ENCODE measurements around the gene GAB2. TPM values are rescaled to one million over a fixed set of nuclear protein-coding genes. Genes with fewer than 3 reads are reported as not detected.

Gene GAB2
- polyA plus RNA-seq, 1 experiment, result 8.7 TPM

- Histone ChIP-seq H3K27me3 (ENCODE audit: control insufficient read depth, insufficient read depth, low read length) (no peaks in the 10 kb centered on the region), H3K27ac (ENCODE audit: low read depth, low read length) (peak overlapping the region; percentile 66), H3K4me3 (ENCODE audit: low read depth, low read length) (no peak overlapping the region; the same call in 1 of the 2 replicates), H3K9me3 (ENCODE audit: control insufficient read depth, insufficient read depth, low read length) (no peaks in the 10 kb centered on the region)
- TF ChIP-seq, protein P1, sequence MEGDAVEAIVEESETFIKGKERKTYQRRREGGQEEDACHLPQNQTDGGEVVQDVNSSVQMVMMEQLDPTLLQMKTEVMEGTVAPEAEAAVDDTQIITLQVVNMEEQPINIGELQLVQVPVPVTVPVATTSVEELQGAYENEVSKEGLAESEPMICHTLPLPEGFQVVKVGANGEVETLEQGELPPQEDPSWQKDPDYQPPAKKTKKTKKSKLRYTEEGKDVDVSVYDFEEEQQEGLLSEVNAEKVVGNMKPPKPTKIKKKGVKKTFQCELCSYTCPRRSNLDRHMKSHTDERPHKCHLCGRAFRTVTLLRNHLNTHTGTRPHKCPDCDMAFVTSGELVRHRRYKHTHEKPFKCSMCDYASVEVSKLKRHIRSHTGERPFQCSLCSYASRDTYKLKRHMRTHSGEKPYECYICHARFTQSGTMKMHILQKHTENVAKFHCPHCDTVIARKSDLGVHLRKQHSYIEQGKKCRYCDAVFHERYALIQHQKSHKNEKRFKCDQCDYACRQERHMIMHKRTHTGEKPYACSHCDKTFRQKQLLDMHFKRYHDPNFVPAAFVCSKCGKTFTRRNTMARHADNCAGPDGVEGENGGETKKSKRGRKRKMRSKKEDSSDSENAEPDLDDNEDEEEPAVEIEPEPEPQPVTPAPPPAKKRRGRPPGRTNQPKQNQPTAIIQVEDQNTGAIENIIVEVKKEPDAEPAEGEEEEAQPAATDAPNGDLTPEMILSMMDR (IDR thresholded peaks at IDR 0.05; ENCODE audit: low read depth, low read length), result no peak
- ChIA-PET CTCF (interaction anchor here (1.0 kb wide), 1 partner anchor 215 kb away, joined by 3 read pairs; no protein-coding TSS in a partner anchor), POLR2A (no interaction called here)
- no peak for DNase-seq (ENCODE audit: low read depth, low spot score)
Measured at GRCh38 chr11:78349624-78350023, 68.0 kb downstream of the GAB2 start.

DNA sequence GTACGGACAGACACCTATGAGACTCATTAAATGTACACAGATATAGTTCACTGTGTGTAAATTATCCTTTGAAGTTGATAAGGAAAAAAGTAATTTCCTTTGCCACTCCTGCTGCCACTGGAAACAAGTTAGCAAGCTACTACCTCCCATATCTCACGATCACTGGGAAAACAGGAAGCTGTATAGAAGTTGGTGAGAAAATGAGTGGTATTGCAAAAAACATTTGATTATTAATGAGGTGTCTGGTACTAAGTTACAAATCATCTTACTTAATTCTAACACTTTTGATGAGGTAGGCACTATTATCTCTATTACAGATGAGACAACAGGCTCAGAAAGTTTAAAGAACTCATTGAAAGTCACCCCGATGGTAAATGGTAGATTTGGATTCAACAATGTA is 68.5 kb downstream of the GAB2 start:
- ChIA-PET CTCF (interaction anchor here (1.0 kb wide), 1 partner anchor 216 kb away, joined by 3 read pairs; no protein-coding TSS in a partner anchor), POLR2A (no interaction called here)
- Histone ChIP-seq H3K27ac (ENCODE audit: low read depth, low read length) (no peak overlapping the region), H3K9me3 (ENCODE audit: control insufficient read depth, insufficient read depth, low read length) (no peaks in the 10 kb centered on the region), H3K27me3 (ENCODE audit: control insufficient read depth, insufficient read depth, low read length) (no peaks in the 10 kb centered on the region), H3K4me3 (ENCODE audit: low read depth, low read length) (no peak overlapping the region)
- TF ChIP-seq, protein P1 (IDR thresholded peaks at IDR 0.05; ENCODE audit: low read depth, low read length), result no peak
- no peak for DNase-seq (ENCODE audit: low read depth, low spot score)

GRCh38 chr11:78347956-78348355 is 69.7 kb downstream of the GAB2 start:
- H3K27me3 ChIP-seq (ENCODE audit: control insufficient read depth, insufficient read depth, low read length), result no peaks in the 10 kb centered on the region
- DNase-seq (ENCODE audit: low read depth, low spot score), result no peak
- TF ChIP-seq, protein P1 (IDR thresholded peaks at IDR 0.05; ENCODE audit: low read depth, low read length), result no peak
- H3K9me3 ChIP-seq (ENCODE audit: control insufficient read depth, insufficient read depth, low read length), result no peaks in the 10 kb centered on the region
- H3K27ac ChIP-seq (ENCODE audit: low read depth, low read length), result no peak overlapping the region
- H3K4me3 ChIP-seq (ENCODE audit: low read depth, low read length), result no peak overlapping the region
- ChIA-PET CTCF (interaction anchor here (0.5 to 1.6 kb wide), 2 partner anchors 75 to 217 kb away, joined by 5 read pairs; no protein-coding TSS in a partner anchor), POLR2A (no interaction called here)

- Histone ChIP-seq H3K4me3 (ENCODE audit: low read depth, low read length) (no peak overlapping the region), H3K27me3 (ENCODE audit: control insufficient read depth, insufficient read depth, low read length) (no peaks in the 10 kb centered on the region), H3K27ac (ENCODE audit: low read depth, low read length) (no peak overlapping the region), H3K9me3 (ENCODE audit: control insufficient read depth, insufficient read depth, low read length) (no peaks in the 10 kb centered on the region)
- DNase-seq (ENCODE audit: low read depth, low spot score), result no peak
- TF ChIP-seq, protein P1 (IDR thresholded peaks at IDR 0.05; ENCODE audit: low read depth, low read length), result no peak
- ChIA-PET POLR2A (no interaction called here), CTCF (interaction anchor here (0.7 to 1.7 kb wide), 3 partner anchors 71 to 348 kb away, joined by 3 to 5 read pairs (median 4); partner anchors contain the start of gene GAB2)
Measured at GRCh38 chr11:78346799-78347198, 70.8 kb downstream of the GAB2 start.

- no peak for DNase-seq (ENCODE audit: low read depth, low spot score)
- ChIA-PET POLR2A (no interaction called here), CTCF (interaction anchor here (1.7 kb wide), 1 partner anchor 73 kb away, joined by 4 read pairs; the partner anchor contains the start of gene GAB2)
- TF ChIP-seq, protein P1 (IDR thresholded peaks at IDR 0.05; ENCODE audit: low read depth, low read length), result no peak
- Histone ChIP-seq H3K4me3 (ENCODE audit: low read depth, low read length) (no peak overlapping the region), H3K9me3 (ENCODE audit: control insufficient read depth, insufficient read depth, low read length) (no peaks in the 10 kb centered on the region), H3K27me3 (ENCODE audit: control insufficient read depth, insufficient read depth, low read length) (no peaks in the 10 kb centered on the region), H3K27ac (ENCODE audit: low read depth, low read length) (no peak overlapping the region)
Measured at GRCh38 chr11:78345450-78345849, 72.2 kb downstream of the GAB2 start.

Measured in AG04450 (cell line).